ENCODE results near the gene DNAL1.

The DNAL1 gene

GRCh38 chr14:73750531-73750901, 105.7 kb downstream of the DNAL1 start:
- no peak overlapping the region for H3K27ac ChIP-seq (ENCODE audit: extremely low read depth, low read depth, low read length)
- ChIA-PET CTCF (interaction anchor here (1.7 kb wide), 1 partner anchor 8 kb away, joined by 8 read pairs; no protein-coding TSS in a partner anchor), POLR2A (interaction anchor here (1.2 to 1.8 kb wide), 3 partner anchors 9 to 36 kb away, joined by 3 to 5 read pairs (median 5); a partner anchor contains a TSS)
- H3K4me1 ChIP-seq (ENCODE audit: control insufficient read depth, insufficient read depth, low read length) = peaks cover 23% of the 10 kb centered on the region
- H3K36me3 ChIP-seq (ENCODE audit: control insufficient read depth in 2 of 2, insufficient read depth in 1 of 2, low read length in 2 of 2) = no peaks in the 10 kb centered on the region
- TF ChIP-seq ZNF10 (tag by site-specific recombination; IDR thresholded peaks at IDR 0.05) = peak; percentile 25; the same call in 1 of the 2 replicates
- TF ChIP-seq ZFHX2 (tag by site-specific recombination; conservative IDR thresholded peaks at IDR 0.05) = no peak
- no peak for TF ChIP-seq ZNF843 (tag by site-specific recombination; IDR thresholded peaks at IDR 0.05)
- no peaks in the 10 kb centered on the region for H3K9me3 ChIP-seq (ENCODE audit: control insufficient read depth, insufficient read depth, low read depth, low read length)
- H3K4me3 ChIP-seq (ENCODE audit: low read depth, low read length) = no peak overlapping the region

- no peak overlapping the region for H3K4me3 ChIP-seq (ENCODE audit: low read depth, low read length)
- H3K4me1 ChIP-seq (ENCODE audit: control insufficient read depth, insufficient read depth, low read length) = peaks cover 25% of the 10 kb centered on the region
- peaks cover 0 to 3% of the 10 kb centered on the region in 2 experiments; a peak in 1 of 3 replicates for H3K36me3 ChIP-seq (ENCODE audit: control insufficient read depth in 2 of 2, insufficient read depth in 1 of 2, low read length in 2 of 2)
- no peaks in the 10 kb centered on the region for H3K9me3 ChIP-seq (ENCODE audit: control insufficient read depth, insufficient read depth, low read depth, low read length)
- TF ChIP-seq SCRT1 (tag by site-specific recombination; IDR thresholded peaks at IDR 0.05; ENCODE audit: borderline replicate concordance) = 0 out of 2 replicates have a peak, but pooled peaks have one; percentile 20
- TF ChIP-seq ZNF341 (tag by site-specific recombination; IDR thresholded peaks at IDR 0.05; ENCODE audit: low read depth) = no peak
- POLR2A ChIA-PET = interaction anchor here (1.6 kb wide), 1 partner anchor 34 kb away, joined by 5 read pairs; no protein-coding TSS in a partner anchor
- H3K27ac ChIP-seq (ENCODE audit: extremely low read depth, low read depth, low read length) = no peak overlapping the region
- CTCF ChIA-PET = interaction anchor here (0.6 to 1.2 kb wide), 2 partner anchors 76 to 210 kb away, joined by 3 read pairs; no protein-coding TSS in a partner anchor
Measured at GRCh38 chr14:73751157-73751691, 106.4 kb downstream of the DNAL1 start.

GRCh38 chr14:73752297-73752992, 107.7 kb downstream of the DNAL1 start:
- ChIA-PET POLR2A (interaction anchor here (1.0 kb wide), 1 partner anchor 100 kb away, joined by 4 read pairs; the partner anchor contains the start of gene PTGR2), CTCF (interaction anchor here (0.5 to 1.5 kb wide), 4 partner anchors 32 to 546 kb away, joined by 3 to 5 read pairs (median 4); no protein-coding TSS in a partner anchor)
- Histone ChIP-seq H3K27ac (ENCODE audit: extremely low read depth, low read depth, low read length) (0 out of 2 replicates have a peak overlapping the region, but pooled peaks have one; percentile 7), H3K4me1 (ENCODE audit: control insufficient read depth, insufficient read depth, low read length) (peaks cover 16% of the 10 kb centered on the region), H3K36me3 (ENCODE audit: control insufficient read depth in 2 of 2, insufficient read depth in 1 of 2, low read length in 2 of 2) (peaks cover 0 to 3% of the 10 kb centered on the region in 2 experiments; a peak in 1 of 3 replicates), H3K9me3 (ENCODE audit: control insufficient read depth, insufficient read depth, low read depth, low read length) (no peaks in the 10 kb centered on the region), H3K4me3 (ENCODE audit: low read depth, low read length) (no peak overlapping the region)
- no peak for TF ChIP-seq ZNF623 (tag by site-specific recombination; IDR thresholded peaks at IDR 0.05)
- no peak for TF ChIP-seq KLF8 (tag by site-specific recombination; IDR thresholded peaks at IDR 0.05)
- TF ChIP-seq RBAK (tag by site-specific recombination; IDR thresholded peaks at IDR 0.05) = no peak
- TF ChIP-seq ZNF692 (tag by site-specific recombination; IDR thresholded peaks at IDR 0.05) = peak; percentile 74
- peak; percentile 59 for TF ChIP-seq ZIC2 (tag by site-specific recombination; IDR thresholded peaks at IDR 0.05)
- no peak for TF ChIP-seq KLF1 (tag by site-specific recombination; IDR thresholded peaks at IDR 0.05)
- no peak for TF ChIP-seq ZNF510 (tag by site-specific recombination; IDR thresholded peaks at IDR 0.05; ENCODE audit: insufficient replicate concordance)
- TF ChIP-seq ZBTB8A (tag by site-specific recombination; IDR thresholded peaks at IDR 0.05) = peak; percentile 57; the same call in 1 of the 2 replicates

All from HEK293 (cell line).